HG03565 (cell line): Measurements from ENCODE around the gene CLCN3.
"Not testable (repeated sequence)": the region's sequence is repeated elsewhere in the genome, so short reads cannot be mapped to it uniquely, and the experiment has no call there.

ENCODE experiments used
- ATAC-seq: cut with Tn5 transposase; IDR thresholded peaks from one replicate; pipeline ENCODE4 v1.9.1; 2021; ENCODE audit warnings: mild to moderate bottlenecking, moderate library complexity; ENCODE audit not compliant: unreplicated experiment

CLCN3 gene

GRCh38 chr4:169616846-169617245 lies 3.5 kb upstream of the CLCN3 start:
- ATAC-seq = no peak

- no peak for ATAC-seq
Measured at GRCh38 chr4:169617306-169617705, 3.1 kb upstream of the CLCN3 start.

GRCh38 chr4:169618286-169618685 lies 2.1 kb upstream of the CLCN3 start:
- no peak for ATAC-seq

- ATAC-seq = no peak
Measured at GRCh38 chr4:169618986-169619385, 1.4 kb upstream of the CLCN3 start.

- peak; percentile 35 for ATAC-seq
Measured at GRCh38 chr4:169619518-169619957, 840 bp upstream of the CLCN3 start.

GRCh38 chr4:169620880-169621248 lies 486 bp downstream of the CLCN3 start:
- ATAC-seq = no peak

- no peak for ATAC-seq
Measured at GRCh38 chr4:169621731-169622492, 1.5 kb downstream of the CLCN3 start.

GRCh38 chr4:169622566-169622965 lies 2.2 kb downstream of the CLCN3 start:
- no peak for ATAC-seq

- not testable (repeated sequence) for ATAC-seq
Measured at GRCh38 chr4:169624012-169624411, 3.6 kb downstream of the CLCN3 start.

GRCh38 chr4:169625886-169626285 lies 5.5 kb downstream of the CLCN3 start:
- ATAC-seq = no peak

- ATAC-seq = no peak
Measured at GRCh38 chr4:169626331-169627282, 6.2 kb downstream of the CLCN3 start.

GRCh38 chr4:169627307-169627706 lies 6.9 kb downstream of the CLCN3 start:
- peak; percentile 37 for ATAC-seq

GRCh38 chr4:169628579-169628978 lies 8.2 kb downstream of the CLCN3 start:
- ATAC-seq = no peak

GRCh38 chr4:169630069-169630468 lies 9.7 kb downstream of the CLCN3 start:
- ATAC-seq = no peak

- no peak for ATAC-seq
Measured at GRCh38 chr4:169632896-169633295, 12.5 kb downstream of the CLCN3 start.

GRCh38 chr4:169634975-169635374 lies 14.6 kb downstream of the CLCN3 start:
- no peak for ATAC-seq

GRCh38 chr4:169640261-169640870 lies 20.0 kb downstream of the CLCN3 start:
- ATAC-seq = no peak

- no peak for ATAC-seq
Measured at GRCh38 chr4:169644802-169645201, 24.4 kb downstream of the CLCN3 start.

- ATAC-seq = no peak
Measured at GRCh38 chr4:169645627-169646026, 25.2 kb downstream of the CLCN3 start.

- ATAC-seq = no peak
Measured at GRCh38 chr4:169649545-169650226, 29.3 kb downstream of the CLCN3 start.
